ENCODE data around the gene TMIGD3.

DNA sequence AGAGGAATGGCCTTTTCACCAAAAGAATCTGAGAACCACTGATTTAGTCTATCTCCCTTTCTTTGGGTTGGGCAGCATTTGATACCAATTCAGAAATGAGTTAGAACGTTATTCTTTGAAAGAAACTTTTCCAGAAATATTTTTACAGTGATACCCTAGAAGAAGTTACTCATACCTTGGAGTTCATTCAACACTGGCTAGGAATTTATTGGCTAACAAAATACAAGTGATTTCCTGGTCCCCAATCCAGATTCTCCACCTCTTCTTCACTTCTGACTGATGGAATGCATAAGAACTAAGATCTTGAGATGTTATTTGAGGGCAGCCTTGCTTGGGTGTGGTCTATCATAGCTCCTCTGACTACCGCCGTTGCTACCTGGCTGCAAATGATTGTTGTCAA, 20.3 kb downstream of the TMIGD3 start:
- TF ChIP-seq POLR2A (IDR thresholded peaks at IDR 0.05) (no peak), EP300 (IDR thresholded peaks at IDR 0.05) (no peak)
- TF ChIP-seq, protein P1, sequence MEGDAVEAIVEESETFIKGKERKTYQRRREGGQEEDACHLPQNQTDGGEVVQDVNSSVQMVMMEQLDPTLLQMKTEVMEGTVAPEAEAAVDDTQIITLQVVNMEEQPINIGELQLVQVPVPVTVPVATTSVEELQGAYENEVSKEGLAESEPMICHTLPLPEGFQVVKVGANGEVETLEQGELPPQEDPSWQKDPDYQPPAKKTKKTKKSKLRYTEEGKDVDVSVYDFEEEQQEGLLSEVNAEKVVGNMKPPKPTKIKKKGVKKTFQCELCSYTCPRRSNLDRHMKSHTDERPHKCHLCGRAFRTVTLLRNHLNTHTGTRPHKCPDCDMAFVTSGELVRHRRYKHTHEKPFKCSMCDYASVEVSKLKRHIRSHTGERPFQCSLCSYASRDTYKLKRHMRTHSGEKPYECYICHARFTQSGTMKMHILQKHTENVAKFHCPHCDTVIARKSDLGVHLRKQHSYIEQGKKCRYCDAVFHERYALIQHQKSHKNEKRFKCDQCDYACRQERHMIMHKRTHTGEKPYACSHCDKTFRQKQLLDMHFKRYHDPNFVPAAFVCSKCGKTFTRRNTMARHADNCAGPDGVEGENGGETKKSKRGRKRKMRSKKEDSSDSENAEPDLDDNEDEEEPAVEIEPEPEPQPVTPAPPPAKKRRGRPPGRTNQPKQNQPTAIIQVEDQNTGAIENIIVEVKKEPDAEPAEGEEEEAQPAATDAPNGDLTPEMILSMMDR (IDR thresholded peaks at IDR 0.05): no peak

Measured in stomach (tissue), 4 donors.